GM10847 (cell line): ENCODE data around the gene SLC35F3.

Source experiments
- POLR2A ChIP-seq: IDR thresholded peaks from 2 replicates; pipeline ENCODE4 v1.6.1; 2011; ENCODE audit not compliant: insufficient read length; ENCODE audit errors: extremely low read depth

Gene SLC35F3

DNA sequence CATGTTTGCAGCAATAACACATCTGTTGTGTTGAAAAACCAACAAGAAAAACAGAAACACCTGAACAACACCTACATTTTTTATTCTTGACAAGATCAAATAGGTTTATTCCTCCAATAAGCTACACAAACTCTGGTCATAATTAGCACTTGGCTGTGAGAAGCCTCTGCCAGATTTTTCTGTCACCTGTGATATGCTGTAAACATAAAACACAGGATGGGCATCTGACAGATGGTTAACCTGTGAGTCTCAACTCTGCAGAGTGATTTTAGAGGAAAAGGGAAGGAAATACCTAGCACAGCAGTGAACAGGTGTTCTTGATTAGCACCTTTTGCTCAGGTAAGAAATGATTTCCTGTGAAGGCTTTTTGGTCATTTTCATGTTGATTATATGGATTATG, 293.4 kb downstream of the SLC35F3 start:
- no peak for TF ChIP-seq POLR2A

DNA sequence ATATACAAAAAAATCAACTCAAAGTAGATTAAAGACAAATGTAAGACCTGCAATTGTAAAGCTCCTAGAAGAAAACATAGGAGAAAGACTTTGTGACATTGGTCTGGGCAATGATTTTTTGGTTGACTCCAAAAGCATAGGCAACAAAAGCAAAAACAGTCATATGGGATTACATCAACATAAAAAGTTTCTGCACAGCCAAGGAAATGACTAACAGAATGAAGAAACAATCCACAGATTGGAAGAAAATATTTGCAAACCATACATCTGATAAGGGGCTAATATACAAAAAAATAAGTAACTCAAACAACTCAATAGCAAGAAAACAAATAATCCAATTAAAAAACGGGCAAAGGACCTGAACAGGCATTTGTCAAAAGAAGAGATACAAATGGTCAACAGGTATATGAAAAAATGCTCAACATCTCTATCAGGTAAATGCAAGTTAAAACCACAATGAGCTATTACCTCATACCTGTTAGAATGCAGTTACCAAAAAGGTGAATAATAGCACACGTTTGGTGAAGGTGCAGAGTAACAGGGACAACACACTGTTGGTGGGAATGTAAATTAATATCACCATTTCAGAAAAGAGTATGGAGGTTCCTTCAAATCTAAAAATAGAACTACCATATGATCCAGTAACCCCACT, 295.1 kb downstream of the SLC35F3 start:
- no peak for TF ChIP-seq POLR2A

DNA sequence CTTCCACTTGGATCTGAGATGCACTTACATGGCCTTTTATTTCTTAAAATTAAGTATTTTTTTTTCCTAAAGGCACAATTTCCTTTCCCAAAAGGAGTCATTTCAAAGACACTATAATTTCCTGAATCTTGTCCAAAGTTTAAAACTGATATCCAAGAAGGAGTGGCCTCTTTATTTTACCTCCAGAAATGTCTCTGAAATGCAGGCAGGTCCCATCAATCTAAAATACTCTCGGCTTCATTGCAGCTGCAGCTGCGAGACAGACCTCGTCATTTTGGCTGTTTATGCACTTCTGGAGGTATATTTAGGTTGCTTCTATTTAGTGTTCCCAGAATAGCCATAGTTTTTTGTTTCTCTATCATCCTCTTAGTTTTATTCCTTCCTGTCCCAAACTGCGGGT, 296.1 kb downstream of the SLC35F3 start:
- TF ChIP-seq POLR2A = no peak

DNA sequence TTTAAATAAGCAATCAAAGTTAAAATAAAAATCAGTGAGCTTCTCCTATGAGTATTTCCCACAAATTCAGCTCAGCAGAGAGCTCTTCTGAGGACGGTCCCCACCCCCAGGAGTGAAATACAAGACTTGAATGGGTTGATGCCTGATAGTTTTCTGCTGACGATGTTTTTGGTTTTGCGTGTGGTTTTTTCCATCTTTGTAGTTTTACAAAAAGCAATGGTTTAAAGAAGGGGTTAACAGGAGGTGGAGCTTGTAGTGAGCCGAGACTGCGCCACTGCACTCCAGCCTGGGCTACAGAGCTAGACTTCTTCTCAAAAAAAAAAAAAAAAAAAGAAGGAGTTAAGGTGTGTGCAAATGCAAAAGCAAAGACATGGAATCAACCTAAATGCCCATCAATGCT, 297.1 kb downstream of the SLC35F3 start:
- TF ChIP-seq POLR2A = no peak

DNA sequence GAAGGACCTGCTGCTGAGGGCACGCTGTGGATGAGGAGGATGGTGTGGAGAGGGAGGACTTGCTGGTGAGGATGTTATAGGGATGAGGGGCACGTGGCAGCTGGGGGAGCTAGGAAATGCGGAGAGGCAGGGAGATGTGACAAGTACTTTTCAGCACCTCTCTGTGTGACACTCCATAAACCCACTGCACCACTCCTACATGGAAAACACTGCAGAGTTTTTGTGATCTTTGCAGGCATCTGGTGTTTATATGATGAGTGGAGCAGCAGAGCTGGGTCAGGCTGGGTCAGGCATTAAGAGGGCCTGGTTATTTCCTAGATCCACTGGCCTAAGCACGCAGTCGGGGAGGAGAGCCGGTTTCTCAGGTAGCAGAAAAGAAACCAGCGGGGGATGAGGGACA, 301.5 kb downstream of the SLC35F3 start:
- TF ChIP-seq POLR2A = no peak

DNA sequence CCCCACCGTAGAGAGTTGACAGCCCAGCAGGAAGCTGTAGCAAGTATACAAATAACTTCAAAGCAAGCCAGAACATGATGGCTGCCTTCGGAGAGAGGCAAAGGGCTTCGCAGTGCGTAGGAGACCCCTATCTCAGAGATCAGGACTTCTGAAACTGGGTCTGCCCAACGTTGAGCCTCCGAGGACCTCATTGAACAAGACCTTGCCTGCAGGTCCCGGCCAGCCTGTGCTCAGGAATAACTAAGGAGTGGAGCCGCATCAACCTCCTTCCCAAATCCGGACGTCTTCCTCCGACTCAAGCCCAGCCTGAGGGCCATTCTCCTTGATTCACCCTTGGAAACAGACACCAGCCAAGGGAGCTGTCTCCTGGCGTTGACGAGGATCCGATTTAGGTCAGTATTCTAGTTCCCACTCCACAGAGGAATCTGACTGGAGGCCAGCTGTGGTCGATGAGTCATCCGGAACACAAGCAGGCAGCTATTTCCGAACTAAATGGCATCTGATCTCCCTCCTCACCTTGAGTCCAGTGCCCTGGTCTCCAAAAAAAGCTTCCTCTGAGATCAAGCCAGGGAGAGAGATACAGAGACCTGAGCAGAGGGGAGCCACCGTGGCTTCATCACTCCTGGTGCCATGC, 302.3 kb downstream of the SLC35F3 start:
- no peak for TF ChIP-seq POLR2A

DNA sequence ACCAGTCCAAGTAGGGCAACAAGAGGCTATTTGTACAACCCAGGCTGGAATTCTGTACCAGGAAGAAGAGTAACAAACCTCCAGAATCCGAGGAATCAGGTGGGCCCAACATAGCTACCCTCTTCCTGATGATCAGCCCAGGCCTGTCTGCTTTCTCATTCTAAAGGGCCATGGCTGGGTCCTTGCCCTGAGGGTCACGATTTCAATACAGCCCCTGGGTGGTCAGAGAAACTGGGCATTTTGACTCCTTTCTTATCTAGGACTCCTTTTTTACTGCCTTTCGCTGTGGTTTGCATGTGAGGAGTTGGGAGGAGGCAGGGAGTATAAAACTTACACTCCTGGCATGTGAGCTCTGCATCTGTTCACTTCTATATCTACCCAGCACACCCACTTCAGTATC, 303.9 kb downstream of the SLC35F3 start:
- no peak for TF ChIP-seq POLR2A

DNA sequence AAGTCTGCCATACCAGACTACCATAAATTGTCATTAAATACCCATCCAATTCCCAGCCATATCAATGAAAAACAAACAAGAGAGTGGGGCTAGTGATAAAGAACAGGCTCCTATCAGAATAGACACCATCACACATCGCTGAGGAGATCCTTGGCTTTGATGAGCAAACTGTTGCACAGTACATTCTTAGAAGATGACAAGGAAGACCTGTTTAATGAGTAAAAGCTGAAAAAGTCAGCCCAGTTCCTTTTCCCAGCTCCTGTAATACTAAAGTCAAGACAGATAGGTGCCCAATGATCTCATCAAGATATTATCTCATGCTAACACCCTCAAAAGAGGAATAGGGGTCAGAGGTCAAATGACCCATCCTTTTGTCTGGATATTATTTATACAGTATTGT, 304.3 kb downstream of the SLC35F3 start:
- no peak for TF ChIP-seq POLR2A

DNA sequence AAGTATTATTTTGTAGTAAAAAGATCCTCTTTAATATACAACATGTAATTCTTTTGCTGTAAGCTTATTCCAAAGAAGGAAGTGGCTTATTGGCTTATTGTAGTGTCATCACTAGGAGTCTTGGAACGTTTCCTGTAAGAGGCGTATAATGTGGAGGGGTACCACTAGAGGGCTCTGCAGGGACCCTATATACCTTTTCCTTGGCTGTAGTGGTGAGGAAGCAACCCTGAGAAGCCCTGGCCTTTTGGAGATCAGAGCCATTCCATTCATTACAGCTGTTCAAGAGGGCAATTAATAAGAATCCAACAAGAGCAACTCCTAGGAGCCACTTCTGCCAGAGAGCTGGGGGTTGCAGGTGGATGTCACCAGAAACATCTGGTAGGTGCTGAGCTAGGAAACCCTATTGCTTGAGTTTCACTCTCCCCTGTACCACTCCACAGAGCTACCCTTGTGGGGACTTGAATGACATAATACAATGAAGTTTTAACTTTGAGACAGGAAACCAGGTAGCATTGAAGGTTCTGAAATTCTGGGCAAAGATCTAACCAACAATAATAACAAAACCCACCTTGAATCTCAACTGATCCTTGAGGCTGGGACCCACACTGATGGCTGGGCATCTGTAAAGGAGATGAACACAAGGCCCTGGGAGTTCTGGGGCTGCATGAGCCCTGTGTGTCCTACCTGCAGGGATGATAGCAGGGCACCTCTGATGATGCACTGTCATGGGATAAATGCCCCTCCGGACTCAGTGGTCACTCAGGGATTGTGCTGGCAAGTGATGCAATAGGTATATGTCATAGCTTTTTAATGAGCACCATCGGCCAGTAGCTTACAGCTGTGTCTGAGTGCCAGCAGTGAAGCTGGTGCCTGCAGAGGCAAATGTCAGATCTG, 308.5 kb downstream of the SLC35F3 start:
- no peak for TF ChIP-seq POLR2A

DNA sequence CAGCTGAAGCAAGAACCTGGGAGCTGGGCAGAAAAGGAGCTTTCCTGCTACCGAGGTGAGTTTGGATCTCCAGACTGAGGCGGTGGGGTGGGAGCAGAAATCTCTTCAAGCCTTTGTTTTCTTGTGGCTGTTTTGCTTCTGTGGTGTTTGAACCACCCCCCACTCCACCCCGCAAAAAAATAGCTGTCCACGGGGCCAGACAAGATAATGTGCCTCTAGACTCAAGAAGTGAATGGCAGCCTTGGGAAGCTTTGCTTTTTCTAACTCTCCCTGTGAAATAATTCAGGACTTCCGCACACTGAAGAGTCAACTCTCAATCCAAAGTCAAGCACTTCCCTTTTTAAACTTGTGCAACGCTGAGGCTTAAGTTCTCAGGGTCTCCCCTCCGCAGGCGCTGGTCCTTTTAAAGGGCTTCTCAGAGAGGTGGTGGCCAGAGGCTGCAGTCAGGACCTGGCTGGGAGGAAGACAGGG, 309.2 kb downstream of the SLC35F3 start:
- no peak for TF ChIP-seq POLR2A

DNA sequence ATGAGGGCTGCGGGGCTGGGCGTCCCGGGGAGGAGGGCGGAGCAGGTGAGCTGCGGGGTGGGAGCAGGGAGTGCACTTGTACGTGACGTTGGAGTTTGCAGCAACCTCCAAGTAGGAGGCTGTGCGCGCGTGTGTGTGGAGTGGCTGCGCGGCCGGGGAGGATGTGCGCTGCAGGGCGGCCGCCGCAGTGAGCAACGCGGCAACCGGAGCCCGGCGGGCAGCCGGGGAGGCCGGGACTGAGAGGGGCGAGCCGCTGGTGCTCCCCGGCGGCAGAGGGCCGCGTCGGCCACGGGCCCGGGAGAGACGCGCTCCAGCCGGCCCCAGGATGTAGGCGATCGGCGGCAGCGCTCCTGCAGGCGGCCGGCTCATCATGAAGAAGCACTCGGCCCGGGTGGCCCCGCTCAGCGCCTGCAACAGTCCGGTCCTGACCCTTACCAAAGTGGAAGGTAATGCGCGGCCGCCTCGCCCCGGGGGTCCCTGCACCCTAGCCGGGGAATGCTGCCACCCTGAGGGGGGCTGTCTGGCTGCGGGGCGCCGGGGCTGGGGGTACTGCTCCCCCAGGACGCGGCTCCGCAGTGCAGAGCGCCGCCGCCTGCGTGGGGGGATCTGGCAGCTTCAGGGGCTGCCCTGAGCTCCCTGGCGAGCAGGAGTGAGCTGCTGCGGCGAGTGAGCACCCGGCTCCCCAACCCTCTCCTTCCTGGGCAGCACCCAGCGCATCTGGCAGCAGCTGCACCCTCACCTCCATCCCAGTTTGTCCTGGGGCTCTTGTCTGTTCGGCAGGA, 309.8 kb downstream of the SLC35F3 start:
- TF ChIP-seq POLR2A = no peak

DNA sequence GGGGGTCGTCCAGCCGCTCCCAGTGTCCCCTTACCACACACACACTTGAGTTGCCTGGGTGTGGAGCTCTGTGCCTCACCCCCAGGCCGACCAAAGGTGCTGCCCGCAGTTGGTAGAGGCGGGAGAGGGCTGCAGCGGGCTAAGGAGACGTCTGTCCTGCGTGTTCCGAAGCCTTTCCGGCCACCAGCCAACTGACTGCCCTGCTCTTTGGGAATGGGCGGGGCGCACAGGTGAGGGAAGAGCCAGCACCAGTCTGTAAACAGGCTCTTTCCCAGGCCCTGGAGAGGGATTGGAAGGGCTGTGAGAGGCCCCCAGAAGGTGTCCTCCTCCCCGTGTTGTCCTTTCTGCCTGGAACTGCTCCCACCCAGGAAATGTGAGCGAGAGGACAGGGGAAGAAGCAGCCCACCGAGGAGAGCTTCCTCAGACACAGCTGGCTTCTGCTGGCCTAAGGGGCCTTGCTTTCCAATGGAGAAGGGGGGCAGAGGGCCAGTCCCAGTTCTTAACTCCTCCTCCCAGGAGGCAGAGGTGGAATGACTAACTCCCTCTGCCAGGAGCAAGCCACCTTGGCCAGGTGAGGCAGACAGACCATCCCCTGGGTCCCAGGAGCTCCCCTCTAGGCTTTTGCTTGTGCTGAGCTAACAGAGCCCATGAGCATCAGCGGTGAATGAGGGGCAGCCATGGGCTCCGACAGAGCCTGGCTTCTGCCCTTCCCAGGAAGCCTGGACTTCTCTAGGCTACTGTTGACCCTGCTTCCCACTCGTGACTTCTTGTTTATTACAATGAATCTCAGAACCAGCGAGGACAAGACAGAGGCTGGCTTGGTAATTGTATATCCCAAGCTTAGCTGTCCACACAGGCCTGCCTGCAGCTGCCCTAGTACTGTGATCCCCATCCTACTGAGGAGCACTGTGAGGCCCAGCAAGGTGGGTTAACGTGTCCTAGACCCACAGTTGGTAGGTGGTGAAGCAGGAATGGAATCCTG, 310.7 kb downstream of the SLC35F3 start:
- no peak for TF ChIP-seq POLR2A

DNA sequence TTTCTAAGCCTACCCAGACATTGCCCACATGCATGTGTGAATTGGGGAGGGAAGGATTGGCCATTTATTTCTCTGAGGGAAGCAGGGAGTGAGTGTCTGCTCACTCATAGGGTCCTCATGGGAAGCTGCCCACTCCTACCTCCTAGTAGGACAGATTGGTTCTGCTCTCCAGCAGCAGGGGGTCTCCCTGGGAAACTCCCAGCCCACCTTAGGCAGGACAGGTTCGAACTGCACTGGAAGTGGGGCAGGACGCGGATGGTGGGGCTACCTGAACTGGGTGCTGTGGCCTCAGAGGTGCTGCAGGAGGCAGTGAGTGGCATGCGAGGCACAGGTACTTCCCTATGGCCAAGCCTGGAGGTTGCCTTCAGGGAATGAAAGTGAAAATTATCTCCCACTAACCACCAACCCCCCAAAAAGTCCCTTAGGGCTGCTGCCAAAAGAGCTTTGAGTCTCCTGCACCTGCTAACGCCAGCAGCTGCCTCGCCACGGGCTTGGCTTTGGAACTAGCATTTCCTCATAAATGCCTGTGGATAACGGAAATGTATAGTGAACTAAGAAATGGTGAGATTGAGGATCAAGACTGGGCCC, 311.7 kb downstream of the SLC35F3 start:
- no peak for TF ChIP-seq POLR2A
